GM23338 (cell line): Measurements from ENCODE around the gene SERTAD1. TPM values are rescaled to one million over a fixed set of nuclear protein-coding genes. Genes with fewer than 3 reads are reported as not detected.

ENCODE experiments used
- ATAC-seq: fragments of 200-7000 bp; cut with Tn5 transposase; 3 replicates; pipeline ENCODE4 v1.9.1; 2020
- DNase-seq: peaks from one replicate; pipeline ENCODE4 v3.0.0-alpha.2; 2015; ENCODE audit warnings: low spot score
- H2AFZ ChIP-seq: fragments of 200-600 bp; sonication (generic); 2 replicates; pipeline ENCODE4 v1.8.0; 2016; ENCODE audit warnings: antibody characterized with exemption, mild to moderate bottlenecking, moderate library complexity
- H3F3A ChIP-seq: fragments of 200-600 bp; sonication (generic); replicated peaks from 2 replicates; pipeline ENCODE4 v1.8.0; 2017; ENCODE audit warnings: antibody characterized with exemption, mixed run types, low read depth
- H3K27ac ChIP-seq: fragments of 200-600 bp; sonication (generic); 2 replicates; pipeline ENCODE4 v1.6.1; 2016; ENCODE audit warnings: low read depth
- H3K27me3 ChIP-seq: fragments of 200-600 bp; sonication (generic); 2 replicates; pipeline ENCODE4 v1.8.0; 2016; ENCODE audit warnings: mild to moderate bottlenecking, mixed run types, moderate library complexity; ENCODE audit not compliant: insufficient read depth
- H3K36me3 ChIP-seq: fragments of 200-600 bp; sonication (generic); 2 replicates; pipeline ENCODE4 v1.8.0; 2016; ENCODE audit warnings: mild to moderate bottlenecking; ENCODE audit not compliant: insufficient read depth
- H3K4me1 ChIP-seq: fragments of 200-600 bp; sonication (generic); 2 replicates; pipeline ENCODE4 v1.8.0; 2016; ENCODE audit warnings: mild to moderate bottlenecking, moderate library complexity; ENCODE audit not compliant: insufficient read depth
- H3K4me2 ChIP-seq: fragments of 200-600 bp; sonication (generic); 2 replicates; pipeline ENCODE4 v1.7.1; 2017; ENCODE audit warnings: mixed run types
- H3K4me3 ChIP-seq: fragments of 200-600 bp; sonication (generic); 2 replicates; pipeline ENCODE4 v1.6.1; 2016; ENCODE audit warnings: mixed run types
- H3K79me2 ChIP-seq: fragments of 200-600 bp; sonication (generic); replicated peaks from 2 replicates; pipeline ENCODE4 v1.8.0; 2017; ENCODE audit warnings: mild to moderate bottlenecking; ENCODE audit not compliant: insufficient read depth
- H3K9me2 ChIP-seq: fragments of 200-600 bp; sonication (generic); 2 replicates; pipeline ENCODE4 v1.8.0; 2017; ENCODE audit not compliant: insufficient read depth
- H4K20me1 ChIP-seq: fragments of 200-600 bp; sonication (generic); replicated peaks from 2 replicates; pipeline ENCODE4 v1.8.0; 2017; ENCODE audit warnings: mild to moderate bottlenecking; ENCODE audit not compliant: insufficient read depth
- H3K27ac Mint-ChIP-seq: 2 replicates; pipeline ENCODE4 v1.8.0; 2020; ENCODE audit warnings: inconsistent platforms, mild to moderate bottlenecking, moderate library complexity, mixed read lengths
- H3K27me3 Mint-ChIP-seq: 3 replicates; pipeline ENCODE4 v1.8.0; 2022; ENCODE audit warnings: low read depth, mild to moderate bottlenecking, moderate library complexity, mixed read lengths, inconsistent platforms; ENCODE audit not compliant: insufficient read depth, poor library complexity
- H3K36me3 Mint-ChIP-seq: 3 replicates; pipeline ENCODE4 v1.8.0; 2021; ENCODE audit warnings: low read depth, mild to moderate bottlenecking, inconsistent platforms, moderate library complexity, mixed read lengths
- H3K4me1 Mint-ChIP-seq: 3 replicates; pipeline ENCODE4 v1.8.0; 2020; ENCODE audit warnings: mild to moderate bottlenecking, inconsistent platforms, mixed read lengths
- H3K4me3 Mint-ChIP-seq: 3 replicates; pipeline ENCODE4 v1.8.0; 2021; ENCODE audit warnings: moderate library complexity, mild to moderate bottlenecking, inconsistent platforms, mixed read lengths
- H3K9me3 Mint-ChIP-seq: 3 replicates; pipeline ENCODE4 v1.8.0; 2020; ENCODE audit warnings: moderate library complexity, mild to moderate bottlenecking, inconsistent platforms, mixed read lengths
- CREB1 ChIP-seq: fragments of 250-450 bp; sonication (Bioruptor Pico); IDR thresholded peaks from 2 replicates; pipeline ENCODE4 v1.5.0; 2020; ENCODE audit warnings: low read depth, mild to moderate bottlenecking, moderate library complexity
- CTCF ChIP-seq, 2 experiments: fragments of 200-600 bp in 1 of 2; sonication (generic) in 1 of 2; conservative IDR thresholded peaks; 2 replicates each; pipeline versions ENCODE4 v1.5.1 to v1.6.1; 2016 to 2017; ENCODE audit warnings: antibody characterized with exemption in 2 of 2, low read depth in 2 of 2, mild to moderate bottlenecking in 2 of 2, moderate library complexity in 1 of 2
- EZH2 ChIP-seq: fragments of 200-600 bp; sonication (generic); IDR thresholded peaks from one replicate; pipeline ENCODE4 v1.8.0; 2017; ENCODE audit warnings: antibody characterized with exemption, mild to moderate bottlenecking, low read depth; ENCODE audit not compliant: unreplicated experiment
- EZH2phosphoT487 ChIP-seq: fragments of 200-600 bp; sonication (generic); IDR thresholded peaks from one replicate; pipeline ENCODE4 v1.8.1; 2018; ENCODE audit warnings: antibody characterized with exemption; ENCODE audit not compliant: unreplicated experiment
- JUNB ChIP-seq: IDR thresholded peaks from one replicate; pipeline ENCODE4 v1.6.1; 2016; ENCODE audit warnings: antibody characterized with exemption; ENCODE audit not compliant: unreplicated experiment
- NANOG ChIP-seq: IDR thresholded peaks from 2 replicates; pipeline ENCODE4 v1.6.1; 2016; ENCODE audit warnings: antibody characterized with exemption, borderline replicate concordance
- POLR2AphosphoS5 ChIP-seq: IDR thresholded peaks from 2 replicates; pipeline ENCODE4 v1.6.1; 2016; ENCODE audit warnings: antibody characterized with exemption, low read depth
- STAT1 ChIP-seq: IDR thresholded peaks from one replicate; pipeline ENCODE4 v1.6.1; 2016; ENCODE audit warnings: antibody characterized with exemption; ENCODE audit not compliant: unreplicated experiment
- ZNF114 ChIP-seq: fragments of 250-450 bp; sonication (Bioruptor Pico); IDR thresholded peaks from 2 replicates; pipeline ENCODE4 v1.5.0; 2020; ENCODE audit warnings: mild to moderate bottlenecking, moderate library complexity
- ZNF331 ChIP-seq: fragments of 250-450 bp; sonication (Bioruptor Pico); IDR thresholded peaks from 2 replicates; pipeline ENCODE4 v1.5.0; 2020; ENCODE audit warnings: low read depth, mild to moderate bottlenecking, moderate library complexity
- polyA plus RNA-seq: library from polyadenylated mRNA; unstranded; fragments of >200 nt; fragmentation: Nextera tagmentation; extraction: Ambion mirVana; gene quantifications from 2 replicates; pipeline ENCODE4 v1.2.1, GENCODE V29; 2016
- total RNA-seq: library from RNA; depleted of rRNA; stranded (reverse); fragments of >200 nt; shearing (Covaris generic); gene quantifications from 2 replicates; pipeline ENCODE4 v1.2.3, GENCODE V29; 2014
- TF ChIP-seq, protein P1 (sequence below): IDR thresholded peaks from one replicate; pipeline ENCODE4 v1.6.1; 2018; ENCODE audit warnings: antibody characterized with exemption; ENCODE audit not compliant: unreplicated experiment
- TF ChIP-seq, protein P2 (sequence below): fragments of 250-450 bp; sonication (Bioruptor Pico); IDR thresholded peaks from 2 replicates; pipeline ENCODE4 v1.5.0; 2020; ENCODE audit warnings: mild to moderate bottlenecking, moderate library complexity
- TF ChIP-seq, protein P3 (sequence below): IDR thresholded peaks from 2 replicates; pipeline ENCODE4 v1.6.1; 2016; ENCODE audit warnings: antibody characterized with exemption

SERTAD1 gene
- total and polyA plus RNA-seq, 2 experiments from 2014 or later, result 4.6 to 9.1 TPM

DNA sequence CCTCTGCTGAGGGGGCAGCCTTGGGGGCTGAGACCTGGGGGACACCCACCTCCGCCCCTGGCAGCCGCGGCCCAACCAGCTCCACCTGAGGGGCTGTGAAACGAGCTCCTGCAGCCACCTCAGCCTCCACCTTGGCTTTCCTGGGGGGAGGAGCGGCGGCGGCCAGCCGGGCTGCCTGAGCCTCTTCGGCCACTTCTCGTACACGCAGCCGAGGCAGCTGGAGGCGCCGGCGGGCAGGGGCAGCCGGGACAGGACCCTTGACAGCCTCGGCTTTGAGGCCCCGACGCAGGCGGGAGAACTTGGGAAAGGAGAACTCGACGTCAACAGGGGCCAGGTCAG, 28.3 kb downstream of the SERTAD1 start:
- H3K36me3 ChIP-seq, result no peaks in the 10 kb centered on the region
- H3K36me3 Mint-ChIP-seq, result no peaks in the 10 kb centered on the region
- H3F3A ChIP-seq, result peaks cover 4% of the 10 kb centered on the region
- H3K4me1 ChIP-seq, result no peaks in the 10 kb centered on the region
- H3K79me2 ChIP-seq, result no peaks in the 10 kb centered on the region
- H3K27me3 Mint-ChIP-seq, result peaks cover 27% of the 10 kb centered on the region
- no peak overlapping the region for H2AFZ ChIP-seq
- no peaks in the 10 kb centered on the region; the same call in 1 of the 3 replicates for H3K9me3 Mint-ChIP-seq
- no peak overlapping the region for H3K4me3 ChIP-seq
- H3K4me2 ChIP-seq, result no peak overlapping the region
- ATAC-seq (no peak), DNase-seq (no peak)
- peaks cover 13% of the 10 kb centered on the region for H3K4me1 Mint-ChIP-seq
- no peaks in the 10 kb centered on the region for H3K9me2 ChIP-seq
- TF ChIP-seq NANOG, result no peak
- TF ChIP-seq, protein P1, sequence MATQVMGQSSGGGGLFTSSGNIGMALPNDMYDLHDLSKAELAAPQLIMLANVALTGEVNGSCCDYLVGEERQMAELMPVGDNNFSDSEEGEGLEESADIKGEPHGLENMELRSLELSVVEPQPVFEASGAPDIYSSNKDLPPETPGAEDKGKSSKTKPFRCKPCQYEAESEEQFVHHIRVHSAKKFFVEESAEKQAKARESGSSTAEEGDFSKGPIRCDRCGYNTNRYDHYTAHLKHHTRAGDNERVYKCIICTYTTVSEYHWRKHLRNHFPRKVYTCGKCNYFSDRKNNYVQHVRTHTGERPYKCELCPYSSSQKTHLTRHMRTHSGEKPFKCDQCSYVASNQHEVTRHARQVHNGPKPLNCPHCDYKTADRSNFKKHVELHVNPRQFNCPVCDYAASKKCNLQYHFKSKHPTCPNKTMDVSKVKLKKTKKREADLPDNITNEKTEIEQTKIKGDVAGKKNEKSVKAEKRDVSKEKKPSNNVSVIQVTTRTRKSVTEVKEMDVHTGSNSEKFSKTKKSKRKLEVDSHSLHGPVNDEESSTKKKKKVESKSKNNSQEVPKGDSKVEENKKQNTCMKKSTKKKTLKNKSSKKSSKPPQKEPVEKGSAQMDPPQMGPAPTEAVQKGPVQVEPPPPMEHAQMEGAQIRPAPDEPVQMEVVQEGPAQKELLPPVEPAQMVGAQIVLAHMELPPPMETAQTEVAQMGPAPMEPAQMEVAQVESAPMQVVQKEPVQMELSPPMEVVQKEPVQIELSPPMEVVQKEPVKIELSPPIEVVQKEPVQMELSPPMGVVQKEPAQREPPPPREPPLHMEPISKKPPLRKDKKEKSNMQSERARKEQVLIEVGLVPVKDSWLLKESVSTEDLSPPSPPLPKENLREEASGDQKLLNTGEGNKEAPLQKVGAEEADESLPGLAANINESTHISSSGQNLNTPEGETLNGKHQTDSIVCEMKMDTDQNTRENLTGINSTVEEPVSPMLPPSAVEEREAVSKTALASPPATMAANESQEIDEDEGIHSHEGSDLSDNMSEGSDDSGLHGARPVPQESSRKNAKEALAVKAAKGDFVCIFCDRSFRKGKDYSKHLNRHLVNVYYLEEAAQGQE, result no peak
- TF ChIP-seq CREB1, result no peak
- TF ChIP-seq EZH2, result no peak
- TF ChIP-seq CTCF (conservative IDR thresholded peaks at IDR 0.05; ENCODE audit: low read depth in 2 of 2), result no peak
- TF ChIP-seq, protein P2, sequence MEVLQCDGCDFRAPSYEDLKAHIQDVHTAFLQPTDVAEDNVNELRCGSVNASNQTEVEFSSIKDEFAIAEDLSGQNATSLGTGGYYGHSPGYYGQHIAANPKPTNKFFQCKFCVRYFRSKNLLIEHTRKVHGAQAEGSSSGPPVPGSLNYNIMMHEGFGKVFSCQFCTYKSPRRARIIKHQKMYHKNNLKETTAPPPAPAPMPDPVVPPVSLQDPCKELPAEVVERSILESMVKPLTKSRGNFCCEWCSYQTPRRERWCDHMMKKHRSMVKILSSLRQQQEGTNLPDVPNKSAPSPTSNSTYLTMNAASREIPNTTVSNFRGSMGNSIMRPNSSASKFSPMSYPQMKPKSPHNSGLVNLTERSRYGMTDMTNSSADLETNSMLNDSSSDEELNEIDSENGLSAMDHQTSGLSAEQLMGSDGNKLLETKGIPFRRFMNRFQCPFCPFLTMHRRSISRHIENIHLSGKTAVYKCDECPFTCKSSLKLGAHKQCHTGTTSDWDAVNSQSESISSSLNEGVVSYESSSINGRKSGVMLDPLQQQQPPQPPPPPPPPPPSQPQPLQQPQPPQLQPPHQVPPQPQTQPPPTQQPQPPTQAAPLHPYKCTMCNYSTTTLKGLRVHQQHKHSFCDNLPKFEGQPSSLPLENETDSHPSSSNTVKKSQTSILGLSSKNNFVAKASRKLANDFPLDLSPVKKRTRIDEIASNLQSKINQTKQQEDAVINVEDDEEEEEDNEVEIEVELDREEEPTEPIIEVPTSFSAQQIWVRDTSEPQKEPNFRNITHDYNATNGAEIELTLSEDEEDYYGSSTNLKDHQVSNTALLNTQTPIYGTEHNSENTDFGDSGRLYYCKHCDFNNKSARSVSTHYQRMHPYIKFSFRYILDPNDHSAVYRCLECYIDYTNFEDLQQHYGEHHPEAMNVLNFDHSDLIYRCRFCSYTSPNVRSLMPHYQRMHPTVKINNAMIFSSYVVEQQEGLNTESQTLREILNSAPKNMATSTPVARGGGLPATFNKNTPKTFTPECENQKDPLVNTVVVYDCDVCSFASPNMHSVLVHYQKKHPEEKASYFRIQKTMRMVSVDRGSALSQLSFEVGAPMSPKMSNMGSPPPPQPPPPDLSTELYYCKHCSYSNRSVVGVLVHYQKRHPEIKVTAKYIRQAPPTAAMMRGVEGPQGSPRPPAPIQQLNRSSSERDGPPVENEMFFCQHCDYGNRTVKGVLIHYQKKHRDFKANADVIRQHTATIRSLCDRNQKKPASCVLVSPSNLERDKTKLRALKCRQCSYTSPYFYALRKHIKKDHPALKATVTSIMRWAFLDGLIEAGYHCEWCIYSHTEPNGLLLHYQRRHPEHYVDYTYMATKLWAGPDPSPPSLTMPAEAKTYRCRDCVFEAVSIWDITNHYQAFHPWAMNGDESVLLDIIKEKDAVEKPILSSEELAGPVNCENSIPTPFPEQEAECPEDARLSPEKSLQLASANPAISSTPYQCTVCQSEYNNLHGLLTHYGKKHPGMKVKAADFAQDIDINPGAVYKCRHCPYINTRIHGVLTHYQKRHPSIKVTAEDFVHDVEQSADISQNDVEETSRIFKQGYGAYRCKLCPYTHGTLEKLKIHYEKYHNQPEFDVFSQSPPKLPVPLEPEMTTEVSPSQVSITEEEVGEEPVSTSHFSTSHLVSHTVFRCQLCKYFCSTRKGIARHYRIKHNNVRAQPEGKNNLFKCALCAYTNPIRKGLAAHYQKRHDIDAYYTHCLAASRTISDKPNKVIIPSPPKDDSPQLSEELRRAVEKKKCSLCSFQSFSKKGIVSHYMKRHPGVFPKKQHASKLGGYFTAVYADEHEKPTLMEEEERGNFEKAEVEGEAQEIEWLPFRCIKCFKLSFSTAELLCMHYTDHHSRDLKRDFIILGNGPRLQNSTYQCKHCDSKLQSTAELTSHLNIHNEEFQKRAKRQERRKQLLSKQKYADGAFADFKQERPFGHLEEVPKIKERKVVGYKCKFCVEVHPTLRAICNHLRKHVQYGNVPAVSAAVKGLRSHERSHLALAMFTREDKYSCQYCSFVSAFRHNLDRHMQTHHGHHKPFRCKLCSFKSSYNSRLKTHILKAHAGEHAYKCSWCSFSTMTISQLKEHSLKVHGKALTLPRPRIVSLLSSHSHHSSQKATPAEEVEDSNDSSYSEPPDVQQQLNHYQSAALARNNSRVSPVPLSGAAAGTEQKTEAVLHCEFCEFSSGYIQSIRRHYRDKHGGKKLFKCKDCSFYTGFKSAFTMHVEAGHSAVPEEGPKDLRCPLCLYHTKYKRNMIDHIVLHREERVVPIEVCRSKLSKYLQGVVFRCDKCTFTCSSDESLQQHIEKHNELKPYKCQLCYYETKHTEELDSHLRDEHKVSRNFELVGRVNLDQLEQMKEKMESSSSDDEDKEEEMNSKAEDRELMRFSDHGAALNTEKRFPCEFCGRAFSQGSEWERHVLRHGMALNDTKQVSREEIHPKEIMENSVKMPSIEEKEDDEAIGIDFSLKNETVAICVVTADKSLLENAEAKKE (CRISPR knock-in tag), result no peak
- TF ChIP-seq POLR2AphosphoS5, result no peak
- TF ChIP-seq, protein P3, sequence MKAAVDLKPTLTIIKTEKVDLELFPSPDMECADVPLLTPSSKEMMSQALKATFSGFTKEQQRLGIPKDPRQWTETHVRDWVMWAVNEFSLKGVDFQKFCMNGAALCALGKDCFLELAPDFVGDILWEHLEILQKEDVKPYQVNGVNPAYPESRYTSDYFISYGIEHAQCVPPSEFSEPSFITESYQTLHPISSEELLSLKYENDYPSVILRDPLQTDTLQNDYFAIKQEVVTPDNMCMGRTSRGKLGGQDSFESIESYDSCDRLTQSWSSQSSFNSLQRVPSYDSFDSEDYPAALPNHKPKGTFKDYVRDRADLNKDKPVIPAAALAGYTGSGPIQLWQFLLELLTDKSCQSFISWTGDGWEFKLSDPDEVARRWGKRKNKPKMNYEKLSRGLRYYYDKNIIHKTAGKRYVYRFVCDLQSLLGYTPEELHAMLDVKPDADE, result no peak
- TF ChIP-seq STAT1, result no peak
- no peak for TF ChIP-seq ZNF331 (CRISPR knock-in tag)
- no peak for TF ChIP-seq JUNB
- TF ChIP-seq ZNF114 (CRISPR knock-in tag), result no peak
- TF ChIP-seq EZH2phosphoT487, result no peak
- H3K27ac ChIP-seq, result no peak overlapping the region
- H3K27ac Mint-ChIP-seq, result no peak overlapping the region
- H3K4me3 Mint-ChIP-seq, result no peak overlapping the region
- no peaks in the 10 kb centered on the region for H4K20me1 ChIP-seq
- peaks cover 16% of the 10 kb centered on the region for H3K27me3 ChIP-seq
